MM.1S (cell line): ENCODE results near the gene HS2ST1.

Experiments used
- EZH2 ChIP-seq: fragments of 300-600 bp; sonication (generic); optimal IDR thresholded peaks from 2 replicates; pipeline ENCODE3; 2017; ENCODE audit warnings: low read depth, mild to moderate bottlenecking, antibody characterized with exemption, low read length, mixed read lengths
- TF ChIP-seq, protein P1 (sequence below): fragments of 300-600 bp; sonication (generic); IDR thresholded peaks from 2 replicates; pipeline ENCODE4 v1.5.1; 2016; ENCODE audit warnings: antibody characterized with exemption, low read length, mixed read lengths

GRCh38 chr1:87039096-87039495 lies 124.7 kb downstream of the HS2ST1 start:
- TF ChIP-seq, protein P1, sequence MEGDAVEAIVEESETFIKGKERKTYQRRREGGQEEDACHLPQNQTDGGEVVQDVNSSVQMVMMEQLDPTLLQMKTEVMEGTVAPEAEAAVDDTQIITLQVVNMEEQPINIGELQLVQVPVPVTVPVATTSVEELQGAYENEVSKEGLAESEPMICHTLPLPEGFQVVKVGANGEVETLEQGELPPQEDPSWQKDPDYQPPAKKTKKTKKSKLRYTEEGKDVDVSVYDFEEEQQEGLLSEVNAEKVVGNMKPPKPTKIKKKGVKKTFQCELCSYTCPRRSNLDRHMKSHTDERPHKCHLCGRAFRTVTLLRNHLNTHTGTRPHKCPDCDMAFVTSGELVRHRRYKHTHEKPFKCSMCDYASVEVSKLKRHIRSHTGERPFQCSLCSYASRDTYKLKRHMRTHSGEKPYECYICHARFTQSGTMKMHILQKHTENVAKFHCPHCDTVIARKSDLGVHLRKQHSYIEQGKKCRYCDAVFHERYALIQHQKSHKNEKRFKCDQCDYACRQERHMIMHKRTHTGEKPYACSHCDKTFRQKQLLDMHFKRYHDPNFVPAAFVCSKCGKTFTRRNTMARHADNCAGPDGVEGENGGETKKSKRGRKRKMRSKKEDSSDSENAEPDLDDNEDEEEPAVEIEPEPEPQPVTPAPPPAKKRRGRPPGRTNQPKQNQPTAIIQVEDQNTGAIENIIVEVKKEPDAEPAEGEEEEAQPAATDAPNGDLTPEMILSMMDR, result no peak
- no peak for TF ChIP-seq EZH2
